Body of pancreas (tissue), 4 donors: ENCODE data around the gene PABPN1L. TPM values are rescaled to one million over a fixed set of nuclear protein-coding genes. Genes with fewer than 3 reads are reported as not detected.

Experiments used
- ATAC-seq: fragments of 150-250 bp; one replicate; pipeline ENCODE4 v1.9.1; 2016
- DNase-seq, 4 donors: peaks; one replicate each; pipeline ENCODE4 v3.0.0-alpha.2; 2019
- H3K27ac ChIP-seq, 4 donors: fragments of 200-600 bp; sonication (generic); 1 replicate in 3 of 4; 2 replicates in 1 of 4; pipeline versions ENCODE4 v1.5.1 to v1.6.1; 2016 to 2019; ENCODE audit warnings: mild to moderate bottlenecking in 1 of 4, mixed read lengths in 1 of 4, moderate library complexity in 1 of 4
- H3K27me3 ChIP-seq, 2 donors: fragments of 200-600 bp; sonication (generic); one replicate each; pipeline ENCODE4 v1.6.0; 2016; ENCODE audit warnings: mild to moderate bottlenecking in 1 of 2
- H3K36me3 ChIP-seq, 2 donors: fragments of 200-600 bp; sonication (generic); replicated peaks in 1 of 2; 2 replicates each; pipeline ENCODE4 v1.5.1; 2016; ENCODE audit warnings: low read depth in 2 of 2; ENCODE audit not compliant: insufficient read depth in 1 of 2
- H3K4me1 ChIP-seq: fragments of 200-600 bp; sonication (generic); one replicate; pipeline ENCODE4 v1.6.0; 2016
- H3K4me3 ChIP-seq, 2 donors: fragments of 200-600 bp; sonication (generic); 1 replicate in 1 of 2; 2 replicates in 1 of 2; pipeline ENCODE4 v1.5.1; 2016 to 2019
- H3K9me3 ChIP-seq, 3 donors: fragments of 200-600 bp; sonication (generic); 1 replicate in 2 of 3; 2 replicates in 1 of 3; pipeline ENCODE4 v1.5.1; 2016
- CTCF ChIP-seq, 7 experiments: fragments of 450-650 bp in 4 of 7; fragments of 200-600 bp in 3 of 7; sonication (generic) in 3 of 7; IDR thresholded peaks; one replicate each; pipeline ENCODE4 v1.5.1; 2016 to 2019; ENCODE audit warnings: antibody characterized with exemption in 7 of 7
- POLR2A ChIP-seq, 3 donors: fragments of 450-650 bp; IDR thresholded peaks; one replicate each; pipeline ENCODE4 v1.6.1; 2016; ENCODE audit warnings: antibody characterized with exemption in 3 of 3, mild to moderate bottlenecking in 2 of 3
- WGBS, 2 donors: methylation state at CpG; one replicate each; pipeline ENCODE4 v1.1.5; 2017; 5-methylcytosine and 5-hydroxymethylcytosine counted together
- intact Hi-C: fragments of 100-400 bp; cut with DNase I; formaldehyde crosslinking; loops from one replicate; pipeline ENCODE4 v1.15.1; 2023
- total RNA-seq, 2 donors: library from RNA; depleted of rRNA; stranded (reverse); fragments of >200 nt; gene quantifications; one replicate each; pipeline ENCODE4 v1.1.0, GENCODE V29; 2016

The PABPN1L gene
- total RNA-seq, 2 donors from 2014 or later = not detected

- Histone ChIP-seq H3K4me3 (no peak overlapping the region), H3K27ac (no peak overlapping the region), H3K36me3 (no peaks in the 10 kb centered on the region), H3K9me3 (no peaks in the 10 kb centered on the region), H3K4me1 (no peaks in the 10 kb centered on the region), H3K27me3 (no peaks in the 10 kb centered on the region)
- DNase-seq = no peak
- no peak for TF ChIP-seq CTCF (IDR thresholded peaks at IDR 0.05)
- no peak for TF ChIP-seq POLR2A (IDR thresholded peaks at IDR 0.05)
- no peak for ATAC-seq
- WGBS, 2 donors = 90% methylated on average over 16 to 21 of the region's 21 CpGs
- intact Hi-C loops = no loop called here
Observed at GRCh38 chr16:88848557-88848956, 17.9 kb downstream of the PABPN1L start.

GRCh38 chr16:88847654-88848053, 18.8 kb downstream of the PABPN1L start:
- no peaks in the 10 kb centered on the region for H3K36me3 ChIP-seq

DNA sequence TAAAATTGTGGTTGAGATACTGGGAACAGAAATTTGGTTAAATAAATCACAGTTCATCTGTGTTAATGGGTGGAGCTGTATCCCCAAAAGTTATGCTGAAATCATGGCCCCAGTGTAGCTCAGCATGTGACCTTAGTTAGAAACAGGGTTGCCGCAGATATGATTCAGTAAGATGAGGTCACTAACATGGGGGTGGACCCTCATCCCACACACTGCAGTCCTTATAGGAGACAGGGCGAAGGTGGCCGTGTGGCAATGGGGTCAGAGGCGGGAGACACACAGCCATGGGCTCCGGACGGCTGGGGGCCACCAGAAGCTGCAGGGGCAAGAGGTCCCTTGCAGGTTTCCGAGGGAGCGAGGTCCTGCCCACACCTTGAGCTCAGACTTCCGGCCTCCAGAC, 20.4 kb downstream of the PABPN1L start:
- H3K27ac ChIP-seq = no peak overlapping the region
- H3K4me1 ChIP-seq = no peaks in the 10 kb centered on the region
- 91 to 96% methylated on average over 9 of the region's 9 CpGs for WGBS, 2 donors
- no peak for TF ChIP-seq POLR2A (IDR thresholded peaks at IDR 0.05)
- no peak for TF ChIP-seq CTCF (IDR thresholded peaks at IDR 0.05)
- no peaks in the 10 kb centered on the region for H3K27me3 ChIP-seq
- DNase-seq (no peak), ATAC-seq (no peak)
- no peaks in the 10 kb centered on the region for H3K36me3 ChIP-seq
- H3K9me3 ChIP-seq = no peaks in the 10 kb centered on the region
- intact Hi-C loops = no loop called here
- no peak overlapping the region for H3K4me3 ChIP-seq

More at GRCh38 chr16:88847654-88848053, 18.8 kb downstream of the PABPN1L start:
- TF ChIP-seq CTCF (IDR thresholded peaks at IDR 0.05) = no peak
- TF ChIP-seq POLR2A (IDR thresholded peaks at IDR 0.05) = no peak
- Histone ChIP-seq H3K4me3 (no peak overlapping the region), H3K27me3 (no peaks in the 10 kb centered on the region), H3K9me3 (no peaks in the 10 kb centered on the region), H3K4me1 (no peaks in the 10 kb centered on the region), H3K27ac (no peak overlapping the region)
- ATAC-seq = no peak
- intact Hi-C loops = no loop called here
- whole genome bisulfite sequencing, 2 donors = 90 to 92% methylated on average over 18 of the region's 18 CpGs
- DNase-seq = no peak

DNA sequence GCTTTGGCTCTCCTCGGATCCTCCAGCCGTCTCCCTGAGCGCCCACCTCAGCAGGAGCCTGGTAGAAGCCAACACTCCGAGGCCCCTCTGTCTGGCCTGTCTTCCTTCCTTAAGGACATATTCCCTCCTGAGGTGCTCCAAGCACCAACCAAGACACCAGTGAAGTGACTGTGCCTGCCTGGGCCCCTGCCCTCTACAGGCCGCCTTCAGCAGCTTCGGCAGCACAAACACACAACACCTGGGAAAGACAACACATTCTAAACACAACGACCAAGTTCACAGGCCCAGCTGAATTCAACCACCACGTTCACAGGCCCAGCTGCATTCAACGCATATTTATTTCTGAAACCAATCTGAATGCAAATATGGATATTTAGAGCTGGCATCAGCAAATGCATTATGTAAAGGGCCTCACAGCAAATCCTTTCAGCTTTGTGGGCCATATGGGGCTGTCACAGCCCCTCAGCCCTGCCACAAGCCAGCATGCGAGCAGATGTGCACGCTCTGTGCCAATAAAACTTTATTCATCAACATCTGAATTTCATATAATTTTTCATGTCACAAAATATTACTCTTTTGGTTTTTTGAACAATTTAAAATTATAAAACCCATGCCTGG, 21.9 kb downstream of the PABPN1L start:
- DNase-seq = no peak
- Histone ChIP-seq H3K27me3 (no peaks in the 10 kb centered on the region), H3K27ac (no peak overlapping the region), H3K4me1 (no peaks in the 10 kb centered on the region), H3K9me3 (no peaks in the 10 kb centered on the region), H3K36me3 (no peaks in the 10 kb centered on the region), H3K4me3 (no peak overlapping the region)
- no peak for ATAC-seq
- WGBS, 2 donors = 81 to 85% methylated on average over 9 to 11 of the region's 11 CpGs
- no peak for TF ChIP-seq POLR2A (IDR thresholded peaks at IDR 0.05)
- TF ChIP-seq CTCF (IDR thresholded peaks at IDR 0.05) = no peak
- intact Hi-C loops = no loop called here

- no peak for ATAC-seq
- Histone ChIP-seq H3K9me3 (no peaks in the 10 kb centered on the region), H3K27ac (no peak overlapping the region), H3K36me3 (no peaks in the 10 kb centered on the region), H3K27me3 (no peaks in the 10 kb centered on the region), H3K4me3 (no peak overlapping the region), H3K4me1 (no peaks in the 10 kb centered on the region)
- intact Hi-C loops = no loop called here
- no peak for DNase-seq
- TF ChIP-seq POLR2A (IDR thresholded peaks at IDR 0.05) (no peak), CTCF (IDR thresholded peaks at IDR 0.05) (no peak)
- WGBS, 2 donors = 86 to 87% methylated on average over 19 to 20 of the region's 20 CpGs
Observed at GRCh38 chr16:88843256-88843655, 23.2 kb downstream of the PABPN1L start.
